Measurements from ENCODE around the gene POGLUT2.

Gene POGLUT2

DNA sequence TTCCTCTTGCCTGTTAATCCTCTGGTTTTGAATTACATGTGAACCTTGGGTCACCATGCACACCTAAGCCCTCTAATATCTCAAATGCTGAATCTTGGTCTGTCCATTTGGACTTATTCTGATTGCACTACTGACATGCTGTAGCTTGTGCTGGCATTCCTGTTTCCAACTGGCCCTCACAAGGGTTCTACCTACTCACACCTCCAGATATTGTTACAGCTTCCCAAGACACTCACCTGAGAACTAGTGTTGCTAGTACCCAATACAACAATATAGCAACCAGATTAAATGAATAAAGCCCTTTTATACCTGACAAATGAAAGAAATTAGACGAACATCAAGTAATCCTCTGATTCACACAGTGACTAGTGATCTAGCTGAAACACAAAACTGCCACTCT is 41.8 kb downstream of the POGLUT2 start:
- no peak overlapping the region for H4K91ac ChIP-seq (ENCODE audit: low read depth, low read length)
- H3K18ac ChIP-seq (ENCODE audit: low read length) = no peak overlapping the region
- no peak overlapping the region for H2AFZ ChIP-seq (ENCODE audit: insufficient read depth, low read length, poor library complexity)
- H3K79me2 ChIP-seq (ENCODE audit: control insufficient read depth, insufficient read depth, low read length, poor library complexity) = no peaks in the 10 kb centered on the region
- no peaks in the 10 kb centered on the region for H3K9me3 ChIP-seq (ENCODE audit: insufficient read depth, low read depth, low read length)
- no peak overlapping the region for H3K9ac ChIP-seq (ENCODE audit: low read length)
- DNase-seq = no peak
- H3K4ac ChIP-seq (ENCODE audit: low read depth, low read length) = no peak overlapping the region
- H3K36me3 ChIP-seq (ENCODE audit: control insufficient read depth in 1 of 2, insufficient read depth in 2 of 2, low read length in 2 of 2) = no peaks in the 10 kb centered on the region
- no CpG with 5 or more reads among the region's 1 CpG for WGBS (ENCODE audit: extremely low coverage, insufficient coverage, insufficient read length)
- no peak overlapping the region for H3K4me3 ChIP-seq (ENCODE audit: low read depth, low read length)
- no peak overlapping the region for H2BK12ac ChIP-seq (ENCODE audit: low read length)
- H3K4me2 ChIP-seq (ENCODE audit: low read length) = no peak overlapping the region
- H3K79me1 ChIP-seq (ENCODE audit: low read length) = no peaks in the 10 kb centered on the region
- H3K4me1 ChIP-seq (ENCODE audit: control insufficient read depth in 1 of 2, insufficient read depth in 2 of 2, low read length in 2 of 2) = no peaks in the 10 kb centered on the region
- H3K23ac ChIP-seq (ENCODE audit: low read length) = no peak overlapping the region
- H3K27ac ChIP-seq (ENCODE audit: low read depth, low read length) = no peak overlapping the region
- H3K14ac ChIP-seq (ENCODE audit: low read length) = no peak overlapping the region
- H3K27me3 ChIP-seq (ENCODE audit: insufficient read depth, low read length) = no peaks in the 10 kb centered on the region
- H2BK120ac ChIP-seq (ENCODE audit: insufficient read depth, low read length, poor library complexity) = no peak overlapping the region
- no peak overlapping the region for H2AK5ac ChIP-seq (ENCODE audit: low read length)
- H4K12ac ChIP-seq (ENCODE audit: low read depth, low read length) = no peak overlapping the region
- no peak overlapping the region for H2BK5ac ChIP-seq (ENCODE audit: low read depth, low read length, poor library complexity)
- H4K8ac ChIP-seq (ENCODE audit: low read depth, low read length) = no peak overlapping the region

DNA sequence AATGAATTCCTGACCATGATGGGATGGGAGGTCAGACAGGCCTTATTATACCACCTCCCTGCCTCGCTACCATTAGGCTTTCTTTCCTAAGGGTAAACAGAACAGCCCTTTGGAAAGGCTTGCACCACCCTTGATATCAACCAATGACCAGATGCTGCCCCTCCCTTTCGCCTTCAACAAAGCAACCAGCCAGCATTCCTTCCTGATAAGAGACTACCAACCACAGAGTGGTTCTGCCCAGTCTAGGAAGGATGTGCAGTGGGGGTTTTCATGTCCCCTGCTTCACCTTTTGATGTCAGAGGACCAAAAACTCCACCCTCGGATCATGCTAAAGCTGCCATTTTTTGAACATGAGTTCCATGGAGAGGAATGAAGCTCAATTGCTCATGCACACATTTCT is 46.9 kb downstream of the POGLUT2 start:
- no peak overlapping the region for H3K14ac ChIP-seq (ENCODE audit: low read length)
- no peak overlapping the region for H3K4me2 ChIP-seq (ENCODE audit: low read length)
- no peak overlapping the region for H2AK5ac ChIP-seq (ENCODE audit: low read length)
- WGBS (ENCODE audit: extremely low coverage, insufficient coverage, insufficient read length) = no CpG with 5 or more reads among the region's 3 CpGs
- no peak overlapping the region for H2BK120ac ChIP-seq (ENCODE audit: insufficient read depth, low read length, poor library complexity)
- H3K79me1 ChIP-seq (ENCODE audit: low read length) = no peaks in the 10 kb centered on the region
- no peak overlapping the region for H2AFZ ChIP-seq (ENCODE audit: insufficient read depth, low read length, poor library complexity)
- no peak overlapping the region for H3K4me3 ChIP-seq (ENCODE audit: low read depth, low read length)
- H2BK5ac ChIP-seq (ENCODE audit: low read depth, low read length, poor library complexity) = no peak overlapping the region
- H3K9ac ChIP-seq (ENCODE audit: low read length) = no peak overlapping the region
- H3K18ac ChIP-seq (ENCODE audit: low read length) = no peak overlapping the region
- no peak overlapping the region for H3K27ac ChIP-seq (ENCODE audit: low read depth, low read length)
- no peak overlapping the region for H3K23ac ChIP-seq (ENCODE audit: low read length)
- no peaks in the 10 kb centered on the region for H3K4me1 ChIP-seq (ENCODE audit: control insufficient read depth in 1 of 2, insufficient read depth in 2 of 2, low read length in 2 of 2)
- no peak overlapping the region for H2BK12ac ChIP-seq (ENCODE audit: low read length)
- H4K8ac ChIP-seq (ENCODE audit: low read depth, low read length) = no peak overlapping the region
- H3K9me3 ChIP-seq (ENCODE audit: insufficient read depth, low read depth, low read length) = no peaks in the 10 kb centered on the region
- H4K91ac ChIP-seq (ENCODE audit: low read depth, low read length) = no peak overlapping the region
- H3K4ac ChIP-seq (ENCODE audit: low read depth, low read length) = no peak overlapping the region
- no peaks in the 10 kb centered on the region for H3K79me2 ChIP-seq (ENCODE audit: control insufficient read depth, insufficient read depth, low read length, poor library complexity)
- no peaks in the 10 kb centered on the region for H3K27me3 ChIP-seq (ENCODE audit: insufficient read depth, low read length)
- no peak for DNase-seq
- H3K36me3 ChIP-seq (ENCODE audit: control insufficient read depth in 1 of 2, insufficient read depth in 2 of 2, low read length in 2 of 2) = no peaks in the 10 kb centered on the region
- no peak overlapping the region for H4K12ac ChIP-seq (ENCODE audit: low read depth, low read length)

DNA sequence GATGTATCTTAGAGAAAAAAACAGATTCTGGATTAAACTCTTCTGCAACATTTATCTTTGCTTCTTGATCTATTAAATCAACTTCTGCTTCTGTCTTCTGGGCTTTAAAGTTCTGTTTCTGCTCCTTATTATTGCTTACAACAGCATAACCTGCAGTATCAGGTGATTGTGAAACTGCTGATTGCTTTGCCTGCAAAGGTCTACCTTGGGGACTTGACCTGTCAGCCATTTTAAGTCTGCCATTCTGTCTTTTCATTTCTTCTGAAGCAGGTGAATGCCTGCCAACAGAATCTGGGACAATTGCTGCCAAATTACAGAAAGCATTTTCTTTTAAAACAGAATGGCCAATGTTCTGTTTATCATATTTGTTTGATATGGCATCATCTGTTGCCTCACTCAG is 56.3 kb downstream of the POGLUT2 start:
- H3K9me3 ChIP-seq (ENCODE audit: insufficient read depth, low read depth, low read length) = no peaks in the 10 kb centered on the region
- no peak overlapping the region for H3K4me2 ChIP-seq (ENCODE audit: low read length)
- H3K27me3 ChIP-seq (ENCODE audit: insufficient read depth, low read length) = no peaks in the 10 kb centered on the region
- H3K27ac ChIP-seq (ENCODE audit: low read depth, low read length) = no peak overlapping the region
- DNase-seq = no peak
- H3K4ac ChIP-seq (ENCODE audit: low read depth, low read length) = no peak overlapping the region
- H3K79me1 ChIP-seq (ENCODE audit: low read length) = no peaks in the 10 kb centered on the region
- no peaks in the 10 kb centered on the region for H3K79me2 ChIP-seq (ENCODE audit: control insufficient read depth, insufficient read depth, low read length, poor library complexity)
- H3K4me3 ChIP-seq (ENCODE audit: low read depth, low read length) = no peak overlapping the region
- no peak overlapping the region for H4K8ac ChIP-seq (ENCODE audit: low read depth, low read length)
- H3K14ac ChIP-seq (ENCODE audit: low read length) = no peak overlapping the region
- no peak overlapping the region for H4K91ac ChIP-seq (ENCODE audit: low read depth, low read length)
- H4K12ac ChIP-seq (ENCODE audit: low read depth, low read length) = no peak overlapping the region
- H3K4me1 ChIP-seq (ENCODE audit: control insufficient read depth in 1 of 2, insufficient read depth in 2 of 2, low read length in 2 of 2) = no peaks in the 10 kb centered on the region
- no peak overlapping the region for H3K9ac ChIP-seq (ENCODE audit: low read length)
- no peaks in the 10 kb centered on the region for H3K36me3 ChIP-seq (ENCODE audit: control insufficient read depth in 1 of 2, insufficient read depth in 2 of 2, low read length in 2 of 2)
- no peak overlapping the region for H2BK5ac ChIP-seq (ENCODE audit: low read depth, low read length, poor library complexity)
- H2BK120ac ChIP-seq (ENCODE audit: insufficient read depth, low read length, poor library complexity) = no peak overlapping the region
- H2AFZ ChIP-seq (ENCODE audit: insufficient read depth, low read length, poor library complexity) = no peak overlapping the region
- no peak overlapping the region for H2AK5ac ChIP-seq (ENCODE audit: low read length)
- no peak overlapping the region for H3K18ac ChIP-seq (ENCODE audit: low read length)
- H3K23ac ChIP-seq (ENCODE audit: low read length) = no peak overlapping the region
- H2BK12ac ChIP-seq (ENCODE audit: low read length) = no peak overlapping the region

DNA sequence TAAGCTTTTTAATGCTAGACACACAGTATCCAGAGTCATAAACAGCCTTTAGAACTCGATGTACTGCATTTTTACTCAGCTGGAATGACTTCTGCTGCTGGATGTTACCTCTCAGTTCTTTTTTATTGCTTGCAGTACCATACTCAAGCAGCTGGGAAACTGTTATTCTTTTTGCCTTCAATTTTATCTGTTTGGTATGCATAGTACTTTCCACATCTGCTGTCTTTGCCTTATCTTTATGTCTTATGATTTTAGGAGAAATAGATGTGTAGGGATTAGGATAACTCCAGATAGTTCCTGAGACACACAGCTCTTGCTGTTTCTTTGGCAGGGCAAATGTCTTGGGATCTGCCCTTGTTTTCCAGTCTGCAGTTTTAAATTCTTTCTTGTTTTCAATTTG is 56.7 kb downstream of the POGLUT2 start:
- H3K4ac ChIP-seq (ENCODE audit: low read depth, low read length) = no peak overlapping the region
- H3K14ac ChIP-seq (ENCODE audit: low read length) = no peak overlapping the region
- no peak overlapping the region for H3K18ac ChIP-seq (ENCODE audit: low read length)
- H4K12ac ChIP-seq (ENCODE audit: low read depth, low read length) = no peak overlapping the region
- H3K4me1 ChIP-seq (ENCODE audit: control insufficient read depth in 1 of 2, insufficient read depth in 2 of 2, low read length in 2 of 2) = no peaks in the 10 kb centered on the region
- no peak overlapping the region for H2BK120ac ChIP-seq (ENCODE audit: insufficient read depth, low read length, poor library complexity)
- no peaks in the 10 kb centered on the region for H3K27me3 ChIP-seq (ENCODE audit: insufficient read depth, low read length)
- no peaks in the 10 kb centered on the region for H3K9me3 ChIP-seq (ENCODE audit: insufficient read depth, low read depth, low read length)
- H2AK5ac ChIP-seq (ENCODE audit: low read length) = no peak overlapping the region
- no peak overlapping the region for H4K8ac ChIP-seq (ENCODE audit: low read depth, low read length)
- no peaks in the 10 kb centered on the region for H3K79me2 ChIP-seq (ENCODE audit: control insufficient read depth, insufficient read depth, low read length, poor library complexity)
- H4K91ac ChIP-seq (ENCODE audit: low read depth, low read length) = no peak overlapping the region
- no peak overlapping the region for H2BK5ac ChIP-seq (ENCODE audit: low read depth, low read length, poor library complexity)
- no peak overlapping the region for H3K23ac ChIP-seq (ENCODE audit: low read length)
- H2AFZ ChIP-seq (ENCODE audit: insufficient read depth, low read length, poor library complexity) = no peak overlapping the region
- no peak overlapping the region for H3K4me2 ChIP-seq (ENCODE audit: low read length)
- WGBS (ENCODE audit: extremely low coverage, insufficient coverage, insufficient read length) = no CpG with 5 or more reads among the region's 1 CpG
- no peaks in the 10 kb centered on the region for H3K79me1 ChIP-seq (ENCODE audit: low read length)
- no peaks in the 10 kb centered on the region for H3K36me3 ChIP-seq (ENCODE audit: control insufficient read depth in 1 of 2, insufficient read depth in 2 of 2, low read length in 2 of 2)
- no peak for DNase-seq
- H3K27ac ChIP-seq (ENCODE audit: low read depth, low read length) = no peak overlapping the region
- H2BK12ac ChIP-seq (ENCODE audit: low read length) = no peak overlapping the region
- no peak overlapping the region for H3K9ac ChIP-seq (ENCODE audit: low read length)
- no peak overlapping the region for H3K4me3 ChIP-seq (ENCODE audit: low read depth, low read length)
